Activated B cell treated with CpG ODN at 0.5 μM for 24 hours (primary cell): ENCODE results near the gene FARP1. TPM values are rescaled to one million over a fixed set of nuclear protein-coding genes. Genes with fewer than 3 reads are reported as not detected.

Source experiments
- ATAC-seq: fragments of 200-7000 bp; cut with Tn5 transposase; one replicate; pipeline ENCODE4 v1.10.0; 2021; ENCODE audit warnings: low read depth, mild to moderate bottlenecking, moderate library complexity
- CTCF ChIA-PET: fragments of 350-600 bp; sonication (Branson Sonifier 250); formaldehyde crosslinking; loops from one replicate; lab custom pipeline; 2021; ENCODE audit warnings: antibody characterized with exemption; lab: Charles Lee
- POLR2A ChIA-PET: fragments of 350-600 bp; sonication (Branson Sonifier 250); formaldehyde crosslinking; loops from one replicate; lab custom pipeline; 2021; ENCODE audit warnings: antibody characterized with exemption; lab: Charles Lee
- DNase-seq: peaks from one replicate; pipeline ENCODE4 v3.0.0; 2022
- H3K27ac Mint-ChIP-seq: one replicate; pipeline ENCODE4 v1.8.0; 2020; ENCODE audit warnings: mixed read lengths
- H3K27me3 Mint-ChIP-seq: one replicate; pipeline ENCODE4 v1.8.0; 2021; ENCODE audit warnings: mixed read lengths
- H3K36me3 Mint-ChIP-seq: one replicate; pipeline ENCODE4 v1.8.0; 2021; ENCODE audit warnings: low read depth, mixed read lengths
- H3K4me1 Mint-ChIP-seq: one replicate; pipeline ENCODE4 v1.8.0; 2021; ENCODE audit warnings: mixed read lengths
- H3K4me3 Mint-ChIP-seq: one replicate; pipeline ENCODE4 v1.8.0; 2020; ENCODE audit warnings: mild to moderate bottlenecking, mixed read lengths
- H3K9me3 Mint-ChIP-seq: one replicate; pipeline ENCODE4 v1.8.0; 2020; ENCODE audit warnings: mixed read lengths
- intact Hi-C: fragments of 100-400 bp; cut with micrococcal nuclease; formaldehyde crosslinking; loops from one replicate; pipeline ENCODE4 v1.15.1; 2024
- total RNA-seq: library from RNA; stranded (reverse); gene quantifications from 2 replicates; pipeline ENCODE4 v1.2.3, GENCODE V29; 2022
- TF ChIP-seq, protein P1 (sequence below): fragments of 200-600 bp; IDR thresholded peaks from one replicate; pipeline ENCODE4 v1.8.0; 2022; ENCODE audit warnings: antibody characterized with exemption, mild to moderate bottlenecking

The FARP1 gene
- total RNA-seq, 1 donor from 2014 or later, result 2.1 TPM

DNA sequence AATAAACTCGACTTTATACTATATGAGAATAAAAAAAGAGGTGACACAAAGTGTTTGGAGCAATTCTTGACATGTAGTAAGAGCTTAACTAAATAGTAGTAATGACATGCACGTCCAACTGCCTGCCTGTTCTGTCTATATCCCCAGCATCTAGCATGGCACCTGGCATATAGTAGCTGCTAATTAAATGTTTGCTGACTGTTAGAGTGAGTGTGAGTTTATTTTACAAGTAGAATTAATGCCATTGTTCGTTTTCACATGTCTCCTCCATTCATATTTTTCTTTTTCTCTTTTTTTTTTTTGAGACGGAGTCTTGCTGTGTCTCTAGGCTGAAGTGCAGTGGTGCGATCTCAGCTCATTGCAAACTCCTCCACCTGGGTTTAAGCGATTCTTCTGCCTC lies 72.6 kb downstream of the FARP1 start:
- Mint-ChIP-seq H3K4me1 (no peaks in the 10 kb centered on the region), H3K4me3 (no peak overlapping the region), H3K27ac (no peak overlapping the region), H3K27me3 (peaks cover 4% of the 10 kb centered on the region), H3K36me3 (no peaks in the 10 kb centered on the region), H3K9me3 (peaks cover 2% of the 10 kb centered on the region)
- ATAC-seq (no peak), DNase-seq (no peak)
- ChIA-PET CTCF (no interaction called here), POLR2A (no interaction called here)
- TF ChIP-seq, protein P1, sequence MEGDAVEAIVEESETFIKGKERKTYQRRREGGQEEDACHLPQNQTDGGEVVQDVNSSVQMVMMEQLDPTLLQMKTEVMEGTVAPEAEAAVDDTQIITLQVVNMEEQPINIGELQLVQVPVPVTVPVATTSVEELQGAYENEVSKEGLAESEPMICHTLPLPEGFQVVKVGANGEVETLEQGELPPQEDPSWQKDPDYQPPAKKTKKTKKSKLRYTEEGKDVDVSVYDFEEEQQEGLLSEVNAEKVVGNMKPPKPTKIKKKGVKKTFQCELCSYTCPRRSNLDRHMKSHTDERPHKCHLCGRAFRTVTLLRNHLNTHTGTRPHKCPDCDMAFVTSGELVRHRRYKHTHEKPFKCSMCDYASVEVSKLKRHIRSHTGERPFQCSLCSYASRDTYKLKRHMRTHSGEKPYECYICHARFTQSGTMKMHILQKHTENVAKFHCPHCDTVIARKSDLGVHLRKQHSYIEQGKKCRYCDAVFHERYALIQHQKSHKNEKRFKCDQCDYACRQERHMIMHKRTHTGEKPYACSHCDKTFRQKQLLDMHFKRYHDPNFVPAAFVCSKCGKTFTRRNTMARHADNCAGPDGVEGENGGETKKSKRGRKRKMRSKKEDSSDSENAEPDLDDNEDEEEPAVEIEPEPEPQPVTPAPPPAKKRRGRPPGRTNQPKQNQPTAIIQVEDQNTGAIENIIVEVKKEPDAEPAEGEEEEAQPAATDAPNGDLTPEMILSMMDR, result no peak
- intact Hi-C loops, result no loop called here

DNA sequence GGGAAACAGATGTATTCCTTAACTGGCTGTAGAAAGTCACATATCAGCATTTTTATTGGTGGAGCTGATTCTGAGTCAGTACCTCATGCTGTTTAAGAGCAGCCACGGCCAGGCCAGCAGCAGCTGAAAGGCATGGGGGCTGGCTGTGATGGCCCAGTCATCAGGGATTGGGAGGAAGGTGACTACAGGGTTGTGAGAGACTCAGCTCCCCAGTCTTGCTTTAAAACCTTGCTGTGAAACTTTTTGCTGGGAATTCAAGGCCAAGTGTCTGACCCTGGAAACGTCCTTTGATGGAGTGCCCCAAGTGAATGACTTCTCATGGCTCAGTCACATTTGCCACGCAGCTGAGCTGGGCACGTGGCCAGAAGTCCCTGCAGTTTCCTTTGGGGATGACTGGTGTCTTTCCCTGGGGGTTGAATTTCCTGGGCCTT lies 73.3 kb downstream of the FARP1 start:
- ChIA-PET CTCF (no interaction called here), POLR2A (no interaction called here)
- TF ChIP-seq, protein P1, result no peak
- Mint-ChIP-seq H3K27ac (no peak overlapping the region), H3K9me3 (no peaks in the 10 kb centered on the region), H3K36me3 (no peaks in the 10 kb centered on the region), H3K4me3 (no peak overlapping the region), H3K4me1 (no peaks in the 10 kb centered on the region), H3K27me3 (peaks cover 4% of the 10 kb centered on the region)
- intact Hi-C loops, result no loop called here
- ATAC-seq (no peak), DNase-seq (no peak)

DNA sequence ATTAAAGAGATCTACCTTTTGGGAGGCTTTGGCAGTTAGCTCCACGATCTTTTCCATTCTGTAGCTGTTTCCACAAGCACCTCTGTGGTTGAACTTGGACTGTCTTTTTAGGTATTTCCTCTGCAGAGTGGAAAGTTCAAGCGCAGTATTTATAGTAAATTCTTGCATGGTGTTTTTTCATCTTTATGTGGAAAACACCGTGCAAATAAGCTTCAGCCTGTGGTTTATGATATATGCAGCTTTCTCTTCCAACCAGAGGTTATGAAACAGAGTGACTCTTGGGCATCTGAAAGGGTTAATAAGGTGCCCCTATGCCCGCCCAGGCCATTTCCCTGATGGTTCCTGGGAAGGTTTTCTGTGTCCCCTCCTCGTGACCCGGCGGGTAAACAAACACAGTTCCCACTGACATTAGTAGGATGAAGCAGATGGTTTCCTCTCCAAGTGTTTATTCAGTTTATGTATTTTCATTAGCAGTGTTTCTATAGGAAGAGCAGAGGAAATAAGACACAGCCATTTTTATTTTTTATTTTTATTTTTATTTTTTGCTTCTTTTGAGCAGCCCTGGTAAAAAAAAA lies 73.9 kb downstream of the FARP1 start:
- TF ChIP-seq, protein P1, result no peak
- no peaks in the 10 kb centered on the region for H3K9me3 Mint-ChIP-seq
- intact Hi-C loops, result no loop called here
- no peak overlapping the region for H3K27ac Mint-ChIP-seq
- H3K27me3 Mint-ChIP-seq, result peaks cover 4% of the 10 kb centered on the region
- CTCF ChIA-PET, result no interaction called here
- H3K36me3 Mint-ChIP-seq, result no peaks in the 10 kb centered on the region
- POLR2A ChIA-PET, result no interaction called here
- no peaks in the 10 kb centered on the region for H3K4me1 Mint-ChIP-seq
- H3K4me3 Mint-ChIP-seq, result no peak overlapping the region
- ATAC-seq (no peak), DNase-seq (no peak)

DNA sequence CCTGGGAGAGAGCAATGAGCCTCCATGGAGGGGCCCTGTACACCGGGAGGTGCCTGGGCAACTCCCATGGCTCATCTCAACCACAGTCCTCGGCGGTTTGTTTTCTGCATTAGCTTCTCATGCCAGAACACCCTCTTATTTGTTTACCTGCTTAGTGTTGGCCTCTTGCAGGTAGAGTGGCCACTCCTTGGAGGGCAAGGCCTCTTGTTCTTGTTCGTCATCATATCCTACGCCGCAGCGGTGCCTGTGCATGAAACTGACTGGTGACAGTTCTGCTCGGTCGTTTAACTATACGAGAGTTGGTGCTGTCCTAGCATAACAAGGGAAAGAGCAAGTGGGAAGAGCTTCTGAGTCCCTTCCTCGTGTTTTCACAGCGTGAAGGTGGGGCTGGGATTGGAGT lies 74.7 kb downstream of the FARP1 start:
- CTCF ChIA-PET, result no interaction called here
- no peaks in the 10 kb centered on the region for H3K4me1 Mint-ChIP-seq
- no peak overlapping the region for H3K27ac Mint-ChIP-seq
- intact Hi-C loops, result no loop called here
- H3K9me3 Mint-ChIP-seq, result no peaks in the 10 kb centered on the region
- peaks cover 4% of the 10 kb centered on the region for H3K27me3 Mint-ChIP-seq
- DNase-seq, result no peak
- H3K4me3 Mint-ChIP-seq, result no peak overlapping the region
- ATAC-seq, result no peak
- POLR2A ChIA-PET, result no interaction called here
- no peaks in the 10 kb centered on the region for H3K36me3 Mint-ChIP-seq
- TF ChIP-seq, protein P1, result no peak

DNA sequence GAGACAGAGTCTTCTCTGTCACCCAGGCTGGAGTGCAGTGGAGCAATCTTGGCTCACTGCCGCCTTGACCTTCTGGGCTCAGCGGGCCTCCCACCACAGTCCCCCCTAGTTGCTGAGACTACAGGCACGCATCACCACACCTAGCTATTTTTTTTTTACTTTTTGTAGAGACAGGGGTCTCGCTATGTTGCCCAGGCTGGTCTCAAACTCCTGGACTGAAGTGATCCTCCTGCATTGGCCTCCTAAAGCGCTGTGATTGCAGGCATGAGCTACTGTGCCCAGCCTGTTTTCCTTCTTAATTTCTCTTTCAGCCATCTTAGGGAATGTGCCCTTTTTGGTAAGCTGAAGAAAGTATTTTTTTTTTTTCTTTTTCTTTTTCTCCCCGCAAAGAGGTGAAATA lies 76.8 kb downstream of the FARP1 start:
- TF ChIP-seq, protein P1, result no peak
- intact Hi-C loops, result no loop called here
- CTCF ChIA-PET, result no interaction called here
- DNase-seq, result no peak
- Mint-ChIP-seq H3K36me3 (no peaks in the 10 kb centered on the region), H3K4me1 (no peaks in the 10 kb centered on the region), H3K4me3 (no peak overlapping the region), H3K27ac (no peak overlapping the region), H3K27me3 (peaks cover 2% of the 10 kb centered on the region), H3K9me3 (no peaks in the 10 kb centered on the region)
- ATAC-seq, result no peak
- POLR2A ChIA-PET, result no interaction called here
